Urinary bladder (tissue), 4 donors: ENCODE results near the gene MEG3. TPM values are rescaled to one million over a fixed set of nuclear protein-coding genes. Genes with fewer than 3 reads are reported as not detected.

Experiments
- DNase-seq: peaks from one replicate; pipeline ENCODE4 v3.0.0-alpha.2; 2015; ENCODE audit errors: extremely low spot score
- H3K27ac ChIP-seq: one replicate; pipeline ENCODE4 v1.5.1; 2013; ENCODE audit warnings: low read depth, mild to moderate bottlenecking, moderate library complexity
- H3K36me3 ChIP-seq: one replicate; pipeline ENCODE4 v1.6.1; 2013; ENCODE audit warnings: mild to moderate bottlenecking, moderate library complexity; ENCODE audit not compliant: insufficient read depth
- H3K4me1 ChIP-seq: one replicate; pipeline ENCODE4 v1.6.1; 2013; ENCODE audit warnings: mild to moderate bottlenecking, moderate library complexity; ENCODE audit not compliant: insufficient read depth
- H3K4me3 ChIP-seq: one replicate; pipeline ENCODE4 v1.5.1; 2013; ENCODE audit warnings: low read depth, low read length
- WGBS: extraction: QIAGEN DNeasy Blood & Tissue Kit; methylation state at CpG from one replicate; pipeline ENCODE4 v1.1.7; 2013; 5-methylcytosine and 5-hydroxymethylcytosine counted together
- polyA plus RNA-seq: library from polyadenylated mRNA; stranded (reverse); fragments of 200-250 nt; gene quantifications from one replicate; pipeline ENCODE4 v1.2.3, GENCODE V29; 2013
- total RNA-seq: library from RNA; depleted of rRNA; stranded (reverse); fragments of >200 nt; gene quantifications from one replicate; pipeline ENCODE4 v1.2.3, GENCODE V29; 2014
- donor health status: healthy with polysubstance abuse.
- donor health status: healthy.

MEG3 gene
- total and polyA plus RNA-seq, 2 donors, result 53.0 to 530 TPM

DNA sequence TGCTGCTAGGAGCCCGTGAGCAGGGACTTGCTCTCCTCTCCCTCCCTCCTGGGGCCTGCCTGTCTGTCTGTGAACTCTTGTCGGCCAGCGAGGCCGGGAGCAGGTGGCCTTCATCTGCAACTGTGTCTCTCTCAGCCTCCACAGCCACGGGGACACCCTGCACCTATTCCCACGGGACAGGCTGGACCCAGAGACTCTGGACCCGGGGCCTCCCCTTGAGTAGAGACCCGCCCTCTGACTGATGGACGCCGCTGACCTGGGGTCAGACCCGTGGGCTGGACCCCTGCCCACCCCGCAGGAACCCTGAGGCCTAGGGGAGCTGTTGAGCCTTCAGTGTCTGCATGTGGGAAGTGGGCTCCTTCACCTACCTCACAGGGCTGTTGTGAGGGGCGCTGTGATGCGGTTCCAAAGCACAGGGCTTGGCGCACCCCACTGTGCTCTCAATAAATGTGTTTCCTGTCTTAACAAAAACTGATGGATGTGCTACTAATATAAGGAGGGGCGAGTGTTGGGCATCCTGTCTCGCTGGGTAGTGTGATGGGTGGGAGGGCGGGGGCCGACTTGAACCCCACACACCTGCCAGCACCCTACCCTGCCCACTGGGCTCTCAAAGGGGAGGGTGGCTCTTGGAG lies 34.8 kb downstream of the MEG3 start:
- no peak overlapping the region for H3K4me3 ChIP-seq
- H3K4me1 ChIP-seq, result no peaks in the 10 kb centered on the region
- WGBS, result 83% methylated on average over 19 of the region's 19 CpGs
- no peaks in the 10 kb centered on the region for H3K36me3 ChIP-seq
- DNase-seq, result no peak
- H3K27ac ChIP-seq, result no peak overlapping the region

DNA sequence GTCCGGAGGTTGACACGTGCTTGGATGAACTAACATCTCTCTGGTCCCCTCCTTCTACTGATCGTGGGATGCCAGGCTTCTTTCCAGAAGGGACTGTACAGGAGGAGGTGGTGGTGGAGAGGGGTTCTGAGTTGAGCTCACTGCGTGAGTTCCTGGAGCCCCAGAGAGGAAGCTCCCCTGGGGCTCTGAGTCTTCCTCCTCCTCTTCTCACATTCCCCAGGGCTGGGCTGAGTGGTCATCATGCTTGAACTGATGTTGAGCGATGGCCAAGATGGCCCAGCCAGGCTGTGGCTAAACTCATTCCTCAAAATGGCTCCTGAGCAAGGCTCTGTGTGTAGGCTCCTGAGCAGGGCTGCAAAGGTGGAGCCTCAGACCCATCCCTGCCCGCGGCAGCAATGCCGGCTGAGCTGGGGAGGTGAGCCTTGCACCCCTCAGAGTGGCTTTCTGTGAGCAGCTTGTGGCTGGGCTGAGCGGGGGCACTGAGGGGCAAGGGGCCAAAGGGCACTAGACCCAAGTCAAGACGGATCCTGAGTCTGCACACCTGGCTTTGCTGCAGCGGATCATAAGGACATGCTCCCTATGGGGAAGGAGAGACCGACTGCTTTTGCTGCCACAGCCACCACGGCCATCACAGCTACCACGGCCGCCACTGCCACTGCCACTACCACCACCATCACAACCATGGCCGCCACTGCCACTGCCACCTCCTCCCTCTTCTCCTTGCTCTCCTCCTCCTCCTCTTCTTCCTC lies 35.4 kb downstream of the MEG3 start:
- H3K36me3 ChIP-seq, result no peaks in the 10 kb centered on the region
- no peaks in the 10 kb centered on the region for H3K4me1 ChIP-seq
- no peak overlapping the region for H3K27ac ChIP-seq
- 92% methylated on average over 16 of the region's 16 CpGs for WGBS
- H3K4me3 ChIP-seq, result no peak overlapping the region
- no peak for DNase-seq

DNA sequence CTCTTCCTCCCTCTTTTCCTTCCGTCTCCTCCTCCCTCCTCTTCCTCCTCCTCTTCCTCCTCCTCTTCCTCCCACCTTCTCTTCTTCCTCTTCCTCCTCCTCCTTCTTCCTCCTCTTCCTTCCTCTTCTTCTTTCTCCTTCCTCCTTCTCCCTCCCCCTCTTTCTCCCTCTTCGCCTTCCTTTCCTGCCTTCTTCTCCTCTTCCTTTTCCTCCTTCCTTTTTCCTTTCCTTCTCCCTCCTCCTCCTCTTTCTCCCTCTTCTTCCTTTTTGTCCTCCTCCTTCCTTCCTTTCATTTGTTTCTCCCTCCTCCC lies 36.0 kb downstream of the MEG3 start:
- no peaks in the 10 kb centered on the region for H3K36me3 ChIP-seq
- no peak overlapping the region for H3K27ac ChIP-seq
- no peak for DNase-seq
- no peak overlapping the region for H3K4me3 ChIP-seq
- H3K4me1 ChIP-seq, result no peaks in the 10 kb centered on the region
- 91% methylated on average over 2 of the region's 2 CpGs for WGBS

GRCh38 chr14:100862277-100862676 lies 36.4 kb downstream of the MEG3 start:
- WGBS, result 96% methylated on average over 3 of the region's 3 CpGs
- Histone ChIP-seq H3K4me3 (no peak overlapping the region), H3K36me3 (no peaks in the 10 kb centered on the region), H3K4me1 (no peaks in the 10 kb centered on the region), H3K27ac (no peak overlapping the region)
- DNase-seq, result no peak

GRCh38 chr14:100862793-100863192 lies 36.9 kb downstream of the MEG3 start:
- 97% methylated on average over 2 of the region's 2 CpGs for WGBS
- Histone ChIP-seq H3K27ac (no peak overlapping the region), H3K4me3 (no peak overlapping the region), H3K36me3 (no peaks in the 10 kb centered on the region), H3K4me1 (no peaks in the 10 kb centered on the region)
- no peak for DNase-seq

DNA sequence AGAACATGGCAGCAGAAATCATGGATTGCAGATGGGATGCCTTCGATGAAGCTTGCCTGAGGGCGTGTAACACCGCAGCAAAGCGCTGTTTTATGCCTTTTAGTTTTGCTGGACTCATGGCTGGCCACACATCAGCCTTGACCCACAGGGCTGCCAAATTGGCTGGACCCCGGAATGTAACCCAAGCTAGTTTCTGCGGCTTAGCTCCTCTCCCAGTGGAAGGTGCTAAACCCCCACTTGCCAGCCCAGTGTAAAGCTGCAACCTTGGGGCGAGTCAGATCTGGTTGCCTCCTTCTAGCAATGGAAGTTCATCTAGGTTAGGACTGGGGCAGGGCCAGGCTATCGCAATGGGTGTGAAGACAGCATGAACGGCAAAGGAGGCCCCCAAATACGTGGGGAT lies 38.3 kb downstream of the MEG3 start:
- Histone ChIP-seq H3K27ac (no peak overlapping the region), H3K4me3 (no peak overlapping the region), H3K4me1 (no peaks in the 10 kb centered on the region), H3K36me3 (no peaks in the 10 kb centered on the region)
- DNase-seq, result no peak
- WGBS, result 88% methylated on average over 10 of the region's 10 CpGs

DNA sequence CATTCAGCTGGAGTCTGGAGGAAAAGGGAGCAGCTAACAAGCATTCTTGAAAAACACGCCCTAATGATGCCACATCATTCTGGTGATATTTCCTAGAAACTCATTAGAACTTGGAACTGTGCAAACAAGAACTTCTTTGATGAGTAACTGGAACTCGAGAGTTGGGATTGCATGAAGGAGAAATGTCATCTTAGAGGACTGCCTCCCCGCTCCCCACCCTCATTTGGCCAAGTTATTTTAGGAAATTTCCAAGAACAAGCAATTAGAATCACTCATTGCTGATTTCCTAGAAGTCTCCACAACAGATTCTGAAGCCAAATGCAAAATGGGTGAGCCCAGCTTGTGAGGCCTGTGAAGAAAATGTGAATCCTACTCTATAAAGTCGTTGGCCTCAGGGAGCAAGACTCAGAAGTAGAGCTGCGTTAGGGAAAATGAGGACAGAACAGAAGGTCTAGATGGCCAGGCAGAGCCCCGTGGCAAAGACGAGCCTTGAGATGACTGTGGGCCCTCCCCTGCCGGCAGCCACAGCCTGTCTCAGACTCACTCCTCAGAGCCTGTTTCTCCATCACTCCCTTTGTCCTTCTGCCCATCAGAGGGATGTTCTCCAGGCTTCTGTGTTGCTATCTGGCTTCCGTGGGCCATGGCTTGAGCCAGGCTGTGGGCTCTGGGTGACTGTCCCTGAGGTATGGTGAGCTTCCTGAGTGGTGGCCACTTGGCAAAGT lies 39.2 kb downstream of the MEG3 start:
- WGBS, result 66% methylated on average over 9 of the region's 9 CpGs
- DNase-seq, result no peak
- Histone ChIP-seq H3K27ac (no peak overlapping the region), H3K4me3 (no peak overlapping the region), H3K36me3 (no peaks in the 10 kb centered on the region), H3K4me1 (no peaks in the 10 kb centered on the region)

- DNase-seq, result no peak
- Histone ChIP-seq H3K36me3 (no peaks in the 10 kb centered on the region), H3K4me3 (no peak overlapping the region), H3K27ac (no peak overlapping the region), H3K4me1 (no peaks in the 10 kb centered on the region)
- 77% methylated on average over 22 of the region's 22 CpGs for WGBS
Measured at GRCh38 chr14:100865682-100866591, 40.0 kb downstream of the MEG3 start.

- no peak for DNase-seq
- WGBS, result 87% methylated on average over 18 of the region's 18 CpGs
Measured at GRCh38 chr14:100866666-100867630, 41.0 kb downstream of the MEG3 start.

DNA sequence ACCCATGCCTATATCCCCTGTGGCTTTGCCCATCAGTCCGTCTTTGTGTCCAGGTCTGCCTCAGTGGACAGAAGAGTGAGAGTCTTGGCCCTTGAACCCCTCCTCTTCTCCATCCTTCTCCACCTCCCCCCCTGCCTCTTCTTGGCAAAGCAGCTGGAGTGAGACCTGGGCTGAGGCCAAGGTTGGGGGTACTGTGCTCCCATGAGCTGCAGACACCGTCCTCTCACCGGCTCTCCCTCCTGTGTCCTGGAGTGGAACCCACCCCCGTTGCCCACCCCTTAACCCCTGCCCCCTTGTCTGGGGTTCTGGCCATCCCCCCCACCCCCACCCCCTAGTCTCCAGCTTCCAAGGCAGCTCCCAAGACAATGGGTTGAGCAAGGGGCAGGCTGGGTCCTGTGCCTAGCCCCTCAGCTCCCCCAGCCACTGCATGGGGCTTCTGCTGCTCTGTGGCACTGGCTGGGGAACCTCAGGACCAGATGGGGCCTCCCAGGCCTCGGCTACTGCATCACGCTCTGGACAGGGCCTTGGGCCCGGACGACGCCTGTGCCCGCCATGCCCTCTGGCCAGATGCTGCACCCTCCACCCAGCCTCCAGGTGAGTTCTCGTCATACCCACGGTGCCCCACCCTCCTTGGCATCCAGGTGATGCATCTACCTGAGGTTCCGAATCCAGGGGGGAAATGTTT lies 41.9 kb downstream of the MEG3 start:
- Histone ChIP-seq H3K27ac (no peak overlapping the region), H3K4me3 (no peak overlapping the region), H3K4me1 (no peaks in the 10 kb centered on the region), H3K36me3 (no peaks in the 10 kb centered on the region)
- 83% methylated on average over 13 of the region's 13 CpGs for WGBS
- no peak for DNase-seq

More at GRCh38 chr14:100866666-100867630, 41.0 kb downstream of the MEG3 start:
- H3K27ac ChIP-seq, result no peak overlapping the region
- no peaks in the 10 kb centered on the region for H3K36me3 ChIP-seq
- no peaks in the 10 kb centered on the region for H3K4me1 ChIP-seq
- no peak overlapping the region for H3K4me3 ChIP-seq

- H3K36me3 ChIP-seq, result no peaks in the 10 kb centered on the region
- H3K4me1 ChIP-seq, result no peaks in the 10 kb centered on the region
- no peak overlapping the region for H3K27ac ChIP-seq
- WGBS, result 82% methylated on average over 22 of the region's 24 CpGs
- H3K4me3 ChIP-seq, result no peak overlapping the region
- DNase-seq, result no peak
Measured at GRCh38 chr14:100868621-100869370, 42.9 kb downstream of the MEG3 start.
